Neural cell (in vitro differentiated cells): ENCODE data around the gene SNAPC2. TPM values are rescaled to one million over a fixed set of nuclear protein-coding genes. Genes with fewer than 3 reads are reported as not detected.

Experiments
- H2AFZ ChIP-seq: fragments of 200-600, 300-800 bp; sonication (generic), shearing (Covaris generic); 2 replicates; pipeline ENCODE4 v1.6.0; 2014; ENCODE audit warnings: low read depth, mild to moderate bottlenecking, antibody characterized with exemption, low read length, moderate library complexity
- H3F3A ChIP-seq: fragments of 200-600 bp; shearing (Covaris generic); 2 replicates; pipeline ENCODE4 v1.6.1; 2016; ENCODE audit warnings: mild to moderate bottlenecking, moderate library complexity, mixed read lengths, antibody characterized with exemption, low read length; ENCODE audit not compliant: insufficient read depth, poor library complexity, severe bottlenecking
- H3K27ac ChIP-seq: fragments of 200-600, 300-800 bp; sonication (generic), shearing (Covaris generic); 2 replicates; pipeline ENCODE4 v1.5.1; 2014; ENCODE audit warnings: mild to moderate bottlenecking, low read length, moderate library complexity
- H3K27me3 ChIP-seq: fragments of 300-800, 200-600 bp; sonication (generic), shearing (Covaris generic); 2 replicates; pipeline ENCODE4 v1.6.0; 2014; ENCODE audit warnings: mild to moderate bottlenecking, low read depth, low read length, moderate library complexity; ENCODE audit not compliant: insufficient read depth
- H3K36me3 ChIP-seq: fragments of 300-800, 200-600 bp; sonication (generic), shearing (Covaris generic); 2 replicates; pipeline ENCODE4 v1.5.1; 2014; ENCODE audit warnings: mild to moderate bottlenecking, antibody characterized with exemption, low read length, moderate library complexity; ENCODE audit not compliant: insufficient read depth
- H3K4me2 ChIP-seq: fragments of 300-800, 200-600 bp; sonication (generic), shearing (Covaris generic); 2 replicates; pipeline ENCODE4 v1.6.0; 2014; ENCODE audit warnings: mild to moderate bottlenecking, low read length
- H3K4me3 ChIP-seq: fragments of 300-800, 200-600 bp; sonication (generic), shearing (Covaris generic); 2 replicates; pipeline ENCODE4 v1.5.1; 2014; ENCODE audit warnings: mild to moderate bottlenecking, low read length, moderate library complexity
- H3K79me2 ChIP-seq: fragments of 200-600 bp; shearing (Covaris generic); replicated peaks from 2 replicates; pipeline ENCODE4 v1.6.0; 2014; ENCODE audit warnings: mild to moderate bottlenecking, low read length, moderate library complexity; ENCODE audit not compliant: insufficient read depth
- H3K9ac ChIP-seq: fragments of 300-800, 200-600 bp; sonication (generic), shearing (Covaris generic); 2 replicates; pipeline ENCODE4 v1.6.1; 2016; ENCODE audit warnings: mild to moderate bottlenecking, low read length, mixed read lengths
- H3K9me2 ChIP-seq: fragments of 200-600 bp; shearing (Covaris generic); 2 replicates; pipeline ENCODE4 v1.6.1; 2016; ENCODE audit warnings: mild to moderate bottlenecking, low read length, mixed read lengths; ENCODE audit not compliant: insufficient read depth
- H3K9me3 ChIP-seq: fragments of 200-600, 300-800 bp; sonication (generic), shearing (Covaris generic); 2 replicates; pipeline ENCODE4 v1.6.1; 2016; ENCODE audit warnings: mild to moderate bottlenecking, mixed run types, low read length, moderate library complexity, mixed read lengths
- H4K20me1 ChIP-seq: fragments of 200-600 bp; shearing (Covaris generic); 2 replicates; pipeline ENCODE4 v1.6.1; 2016; ENCODE audit warnings: mild to moderate bottlenecking, mixed run types; ENCODE audit not compliant: insufficient read depth
- CTCF ChIP-seq: fragments of 450-650 bp; IDR thresholded peaks from 2 replicates; pipeline ENCODE4 v1.5.1; 2014; ENCODE audit warnings: antibody characterized with exemption, mild to moderate bottlenecking, moderate library complexity; ENCODE audit not compliant: poor library complexity, severe bottlenecking
- EP300 ChIP-seq: fragments of 450-650 bp; conservative IDR thresholded peaks from 2 replicates; pipeline ENCODE4 v1.6.1; 2014; ENCODE audit warnings: antibody characterized with exemption, mild to moderate bottlenecking, moderate library complexity; ENCODE audit not compliant: poor library complexity, severe bottlenecking
- EZH2 ChIP-seq: fragments of 200-600, 300-800 bp; shearing (Covaris generic), sonication (generic); IDR thresholded peaks from 2 replicates; pipeline ENCODE4 v1.6.1; 2014; ENCODE audit warnings: antibody characterized with exemption, low read length, borderline replicate concordance, mild to moderate bottlenecking; ENCODE audit not compliant: insufficient read depth, poor library complexity, severe bottlenecking
- MXI1 ChIP-seq: fragments of 450-650 bp; conservative IDR thresholded peaks from 2 replicates; pipeline ENCODE4 v1.6.1; 2014; ENCODE audit warnings: antibody characterized with exemption, mild to moderate bottlenecking; ENCODE audit not compliant: poor library complexity, severe bottlenecking
- POLR2AphosphoS5 ChIP-seq: IDR thresholded peaks from 2 replicates; pipeline ENCODE4 v1.6.1; 2012
- RAD21 ChIP-seq: fragments of 450-650 bp; conservative IDR thresholded peaks from 2 replicates; pipeline ENCODE4 v1.6.1; 2014; ENCODE audit warnings: antibody characterized with exemption, mild to moderate bottlenecking, moderate library complexity
- REST ChIP-seq: IDR thresholded peaks from 2 replicates; pipeline ENCODE4 v1.6.1; 2012; ENCODE audit warnings: borderline replicate concordance
- SMC3 ChIP-seq: fragments of 450-650 bp; conservative IDR thresholded peaks from 2 replicates; pipeline ENCODE4 v1.6.1; 2014; ENCODE audit warnings: antibody characterized with exemption, mild to moderate bottlenecking, moderate library complexity; ENCODE audit not compliant: poor library complexity
- TAF1 ChIP-seq: IDR thresholded peaks from 2 replicates; pipeline ENCODE4 v1.6.1; 2012; ENCODE audit warnings: low read depth
- polyA plus RNA-seq: library from polyadenylated mRNA; depleted of rRNA; stranded (reverse); fragments of >200 nt; gene quantifications from 2 replicates; pipeline ENCODE4 v1.2.3, GENCODE V29; 2014

Gene SNAPC2
- polyA plus RNA-seq, 1 donor from 2014 or later = 12.8 TPM

DNA sequence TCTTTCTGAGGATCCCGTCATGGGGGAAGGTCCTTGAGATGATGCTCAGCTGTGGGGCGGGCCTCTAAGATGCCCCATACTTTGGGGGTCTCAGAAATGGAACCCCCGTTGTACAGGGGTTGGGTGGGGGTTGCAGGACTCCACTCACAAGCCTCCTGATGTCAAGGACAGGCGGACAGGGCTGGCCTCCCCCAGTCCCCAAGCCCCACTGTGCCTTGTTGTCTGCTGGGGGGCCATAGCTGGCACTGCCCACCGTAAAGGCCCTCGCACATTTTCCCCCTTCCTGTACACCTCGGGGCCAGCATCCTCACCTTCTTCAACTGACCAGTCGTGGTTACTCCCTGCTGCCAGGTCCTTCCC is 2.7 kb downstream of the SNAPC2 start:
- Histone ChIP-seq H3K27ac (no peak overlapping the region), H3K4me2 (no peak overlapping the region), H3K36me3 (no peaks in the 10 kb centered on the region), H3K9me3 (no peaks in the 10 kb centered on the region), H3K4me3 (no peak overlapping the region), H4K20me1 (peaks cover 10% of the 10 kb centered on the region), H3K9me2 (no peaks in the 10 kb centered on the region), H3K9ac (no peak overlapping the region), H3K79me2 (peaks cover 14% of the 10 kb centered on the region), H3K27me3 (peaks cover 10% of the 10 kb centered on the region), H2AFZ (no peak overlapping the region), H3F3A (no peaks in the 10 kb centered on the region)
- TF ChIP-seq REST (no peak), RAD21 (no peak), EZH2 (no peak), TAF1 (no peak), MXI1 (no peak), CTCF (no peak), POLR2AphosphoS5 (no peak), EP300 (no peak), SMC3 (no peak)

DNA sequence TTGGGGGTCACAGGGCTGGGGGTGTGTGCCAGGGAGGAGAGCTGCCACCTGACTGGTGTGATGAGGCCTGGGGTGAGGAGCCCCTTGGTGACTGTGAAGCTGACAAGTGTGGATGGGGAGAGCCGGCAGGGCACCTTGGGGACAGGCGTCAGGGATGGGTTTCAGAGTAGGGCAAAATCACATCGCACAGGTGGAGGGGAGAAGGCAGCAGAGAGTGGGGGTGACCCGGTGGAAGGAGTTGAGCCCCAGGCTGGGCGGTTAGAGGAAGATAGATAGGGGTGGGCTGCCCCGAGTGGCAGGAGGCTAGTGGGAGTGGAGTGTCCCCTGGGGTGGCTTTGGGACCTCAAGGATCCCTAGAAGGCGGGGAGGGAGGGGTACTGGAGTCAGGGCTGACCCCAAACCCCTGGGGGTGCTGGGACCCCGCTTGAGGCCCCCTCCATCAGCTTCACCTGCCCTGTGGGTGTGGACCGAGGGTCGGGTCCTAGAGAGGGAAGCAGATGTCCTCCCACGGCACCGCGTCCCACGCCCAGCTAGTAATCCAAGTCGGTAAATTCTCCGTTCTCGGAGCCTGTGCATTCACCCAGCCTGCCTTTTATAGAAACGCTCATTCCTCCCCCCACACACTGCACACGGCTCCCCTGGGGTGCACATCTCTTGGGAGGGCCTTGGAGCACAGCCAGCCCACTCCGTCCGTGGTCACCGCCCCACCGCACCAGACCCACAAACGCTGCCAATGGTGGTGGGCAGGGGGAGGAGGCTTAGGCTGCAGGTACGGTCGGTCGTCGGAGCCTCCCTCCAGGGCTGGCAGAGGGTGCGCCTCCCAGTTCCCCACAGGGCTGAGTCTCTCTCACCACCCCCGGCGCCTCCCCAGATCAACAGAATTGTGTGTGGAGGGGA is 3.4 kb downstream of the SNAPC2 start:
- H2AFZ ChIP-seq = no peak overlapping the region
- H3F3A ChIP-seq = no peaks in the 10 kb centered on the region
- no peaks in the 10 kb centered on the region for H3K9me2 ChIP-seq
- H3K36me3 ChIP-seq = no peaks in the 10 kb centered on the region
- H3K4me3 ChIP-seq = peak overlapping the region; percentile 70
- peaks cover 10% of the 10 kb centered on the region for H4K20me1 ChIP-seq
- H3K27ac ChIP-seq = no peak overlapping the region
- H3K9me3 ChIP-seq = no peaks in the 10 kb centered on the region
- TF ChIP-seq EP300 (no peak), TAF1 (no peak)
- H3K27me3 ChIP-seq = peaks cover 3% of the 10 kb centered on the region
- H3K79me2 ChIP-seq = peaks cover 14% of the 10 kb centered on the region
- H3K9ac ChIP-seq = no peak overlapping the region
- H3K4me2 ChIP-seq = no peak overlapping the region
